ENCODE results near the gene MAP4K2. TPM values are rescaled to one million over a fixed set of nuclear protein-coding genes. Genes with fewer than 3 reads are reported as not detected.

MAP4K2 gene
- total and polyA plus RNA-seq, 9 of the 15 experiments (the other 6 are each of a cell fraction or from before 2014, with no cell fraction given), result 0.13 to 14.5 (median 7.3) TPM

- TF ChIP-seq MGA (IDR thresholded peaks at IDR 0.05) (no peak), ELF4 (CRISPR knock-in tag; IDR thresholded peaks at IDR 0.05) (0 out of 2 replicates have a peak, but pooled peaks have one; percentile 51), L3MBTL2 (IDR thresholded peaks at IDR 0.05) (peak; percentile 57; the same call in 1 of the 2 replicates), NFRKB (IDR thresholded peaks at IDR 0.05; ENCODE audit: low read depth) (no peak), ZNF347 (CRISPR knock-in tag; IDR thresholded peaks at IDR 0.05; ENCODE audit: low read depth) (no peak), ERF (CRISPR knock-in tag; IDR thresholded peaks at IDR 0.05) (peak; percentile 46; the same call in 1 of the 2 replicates), SAFB (IDR thresholded peaks at IDR 0.05; ENCODE audit: borderline replicate concordance, low read depth, low read length) (no peak), DDX20 (tag; IDR thresholded peaks at IDR 0.05; ENCODE audit: low read depth) (no peak), ZNF197 (CRISPR knock-in tag; IDR thresholded peaks at IDR 0.05; ENCODE audit: low read depth) (no peak), MEF2A (IDR thresholded peaks at IDR 0.05; ENCODE audit: control insufficient read depth, low read depth, low read length) (peak; percentile 23; the same call in 1 of the 2 replicates), RAD51 (IDR thresholded peaks at IDR 0.05; ENCODE audit: borderline replicate concordance, low read depth) (no peak), MAFF (IDR thresholded peaks at IDR 0.05; ENCODE audit: low read length) (no peak), PTRF (tag; IDR thresholded peaks at IDR 0.05) (no peak), HNRNPLL (IDR thresholded peaks at IDR 0.05; ENCODE audit: low read depth, low read length, poor library complexity, severe bottlenecking) (no peak), LCOR (CRISPR knock-in tag; IDR thresholded peaks at IDR 0.05) (peak; percentile 92), U2AF2 (optimal IDR thresholded peaks at IDR 0.05; ENCODE audit: low read depth, low read length) (no peak), SMC3 (conservative IDR thresholded peaks at IDR 0.05; ENCODE audit: insufficient read depth, low read depth, low read length) (peak; percentile 95)
Measured at GRCh38 chr11:64846998-64847666, 44.1 kb upstream of the MAP4K2 start (continued).

Measured in K562 (cell line).